Adipose tissue (tissue), 3 donors: ENCODE measurements around the gene ACSL5. TPM values are rescaled to one million over a fixed set of nuclear protein-coding genes. Genes with fewer than 3 reads are reported as not detected.
"Not testable (repeated sequence)": the region's sequence is repeated elsewhere in the genome, so short reads cannot be mapped to it uniquely, and the experiment has no call there.

Source experiments
- H3K27ac ChIP-seq: one replicate; pipeline ENCODE4 v1.5.1; 2013; ENCODE audit warnings: low read depth, low read length
- WGBS, 3 donors: extraction: QIAGEN DNeasy Blood & Tissue Kit; methylation state at CpG; one replicate each; pipeline ENCODE4 v1.1.7; 2013; 5-methylcytosine and 5-hydroxymethylcytosine counted together
- polyA plus RNA-seq, 3 donors: library from polyadenylated mRNA; stranded (reverse); fragments of 200-250 nt; gene quantifications; one replicate each; pipeline ENCODE4 v1.2.3, GENCODE V29; 2013
- donor health status: healthy with polysubstance abuse.
- donor health status: Bipolar disorder and iron deficiency.
- donor health status: healthy.

Gene ACSL5
- polyA plus RNA-seq, 3 donors, result 9.2 to 36.5 (median 15.0) TPM

GRCh38 chr10:112369495-112370423 is 4.2 kb upstream of the ACSL5 start:
- H3K27ac ChIP-seq, result no peak overlapping the region
- WGBS, 3 donors, result 91 to 94% (median 93%) methylated on average over 30 to 40 of the region's 40 CpGs

- WGBS, 3 donors, result 92 to 94% (median 93%) methylated on average over 13 to 15 of the region's 15 CpGs
- no peak overlapping the region for H3K27ac ChIP-seq
Observed at GRCh38 chr10:112370424-112370819, 3.5 kb upstream of the ACSL5 start.

- not testable (repeated sequence) for H3K27ac ChIP-seq
- WGBS, 3 donors, result 90 to 97% (median 95%) methylated on average over 13 of the region's 13 CpGs
Observed at GRCh38 chr10:112371326-112371725, 2.6 kb upstream of the ACSL5 start.

GRCh38 chr10:112372182-112372810 is 1.6 kb upstream of the ACSL5 start:
- H3K27ac ChIP-seq, result not testable (repeated sequence)
- 84 to 94% (median 93%) methylated on average over 11 of the region's 11 CpGs for WGBS, 3 donors

- WGBS, 3 donors, result 40 to 67% (median 40%) methylated on average over 8 of the region's 8 CpGs
- H3K27ac ChIP-seq, result no peak overlapping the region
Observed at GRCh38 chr10:112374724-112375541, 1.0 kb downstream of the ACSL5 start.

DNA sequence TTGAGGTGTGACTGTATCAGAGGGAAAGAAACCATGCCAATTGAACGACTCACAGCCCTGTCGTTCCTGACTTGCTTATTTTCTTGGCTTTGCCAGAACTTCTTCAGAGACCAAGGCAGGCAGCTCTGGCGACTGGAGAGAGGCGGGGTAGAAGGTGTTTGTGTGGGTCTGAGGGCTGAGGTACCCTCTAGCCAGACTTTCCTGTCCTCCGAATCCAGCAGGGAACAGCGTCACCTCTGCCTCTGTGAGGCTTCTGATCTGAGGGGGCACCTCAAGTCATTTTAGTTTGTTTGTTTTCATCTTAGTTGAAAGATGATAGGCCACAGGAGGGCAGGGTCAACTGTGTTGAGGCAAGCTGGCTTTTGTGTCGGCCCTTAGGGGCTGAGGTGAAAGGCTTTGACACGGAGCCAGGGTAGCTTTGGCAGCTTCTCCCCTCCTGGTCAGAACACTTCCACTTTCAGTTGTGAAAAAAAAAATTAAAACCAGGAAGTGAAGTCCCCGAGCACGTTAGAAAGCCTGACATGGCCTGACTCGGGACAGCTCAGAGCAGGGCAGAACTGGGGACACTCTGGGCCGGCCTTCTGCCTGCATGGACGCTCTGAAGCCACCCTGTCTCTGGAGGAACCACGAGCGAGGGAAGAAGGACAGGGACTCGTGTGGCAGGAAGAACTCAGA is 1.9 kb downstream of the ACSL5 start:
- peak overlapping the region; percentile 70 for H3K27ac ChIP-seq

DNA sequence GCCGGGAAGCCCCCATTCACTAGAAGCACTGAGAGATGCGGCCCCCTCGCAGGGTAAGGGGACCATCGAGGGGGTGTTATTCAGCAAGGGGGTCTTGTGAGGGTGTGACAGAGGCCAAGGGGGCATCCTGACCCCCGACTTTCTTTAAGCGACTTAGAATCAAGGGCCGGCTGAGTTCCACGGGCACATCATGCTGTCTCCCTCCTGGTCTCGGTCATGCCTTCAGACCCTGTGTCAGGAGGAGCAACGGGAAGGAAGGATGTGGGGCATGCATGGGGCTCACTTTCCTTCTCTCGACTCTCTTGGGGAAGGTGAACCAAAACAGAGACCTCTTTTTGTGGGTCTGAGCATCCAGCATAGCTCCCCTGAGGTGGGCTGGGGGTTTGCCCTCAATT is 2.5 kb downstream of the ACSL5 start:
- peak overlapping the region; percentile 70 for H3K27ac ChIP-seq
- WGBS, 3 donors, result 33 to 59% (median 37%) methylated on average over 11 of the region's 11 CpGs

More for the DNA sequence above, 1.9 kb downstream of the ACSL5 start:
- WGBS, 3 donors, result 7 to 41% (median 7%) methylated on average over 13 to 16 of the region's 16 CpGs

DNA sequence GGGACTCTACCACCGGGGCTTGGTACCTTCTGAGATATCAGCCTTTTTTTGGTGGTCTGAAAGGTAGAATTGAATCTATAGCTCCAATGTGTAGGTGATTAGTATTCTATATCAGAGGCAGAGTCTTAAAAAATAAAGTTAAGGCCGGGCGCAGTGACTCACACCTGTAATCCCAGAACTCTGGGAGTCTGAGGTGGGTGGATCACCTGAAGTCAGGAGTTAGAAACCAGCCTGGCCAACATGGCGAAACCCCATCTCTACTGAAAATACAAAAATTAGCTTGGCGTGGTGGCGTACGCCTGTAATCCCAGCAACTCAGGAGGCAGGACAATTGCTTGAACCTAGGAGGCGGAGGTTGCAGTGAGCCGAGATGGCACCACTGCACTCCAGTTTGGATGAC is 3.2 kb downstream of the ACSL5 start:
- 94 to 98% (median 97%) methylated on average over 9 of the region's 9 CpGs for WGBS, 3 donors
- H3K27ac ChIP-seq, result not testable (repeated sequence)

- 86 to 91% (median 86%) methylated on average over 8 of the region's 8 CpGs for WGBS, 3 donors
- no peak overlapping the region for H3K27ac ChIP-seq
Observed at GRCh38 chr10:112379635-112380296, 5.8 kb downstream of the ACSL5 start.

- 49 to 76% (median 73%) methylated on average over 9 of the region's 9 CpGs for WGBS, 3 donors
- H3K27ac ChIP-seq, result no peak overlapping the region
Observed at GRCh38 chr10:112382515-112383235, 8.8 kb downstream of the ACSL5 start.

- WGBS, 3 donors, result 44 to 53% (median 46%) methylated on average over 3 of the region's 3 CpGs
- H3K27ac ChIP-seq, result no peak overlapping the region
Observed at GRCh38 chr10:112383325-112383724, 9.4 kb downstream of the ACSL5 start.

- H3K27ac ChIP-seq, result no peak overlapping the region
- WGBS, 3 donors, result 80 to 84% (median 83%) methylated on average over 2 of the region's 2 CpGs
Observed at GRCh38 chr10:112384141-112384540, 10.2 kb downstream of the ACSL5 start.

DNA sequence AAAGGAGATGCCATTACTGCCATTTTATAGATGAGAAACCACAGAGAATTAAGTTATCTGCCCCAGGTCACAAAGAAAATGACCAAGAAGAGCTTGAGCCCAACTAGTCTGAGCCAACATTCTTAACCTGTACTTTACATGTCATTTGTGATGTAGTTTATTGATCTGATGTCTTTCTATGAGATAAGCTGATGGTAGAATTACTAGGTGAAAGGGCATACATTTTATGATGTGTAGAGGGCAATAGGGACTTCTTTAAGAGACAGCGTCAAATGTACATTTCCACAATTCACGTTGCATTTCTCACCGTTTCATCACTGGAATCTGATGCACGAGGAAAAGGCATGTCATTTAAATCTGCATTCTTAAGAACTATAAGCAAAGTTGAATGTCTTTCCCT is 11.3 kb downstream of the ACSL5 start:
- WGBS, 3 donors, result 49 to 86% (median 80%) methylated on average over 4 of the region's 4 CpGs
- H3K27ac ChIP-seq, result no peak overlapping the region

- WGBS, 3 donors, result 82 to 88% (median 84%) methylated on average over 7 of the region's 7 CpGs
- not testable (repeated sequence) for H3K27ac ChIP-seq
Observed at GRCh38 chr10:112388056-112388455, 14.1 kb downstream of the ACSL5 start.

GRCh38 chr10:112388548-112388947 is 14.6 kb downstream of the ACSL5 start:
- 55 to 96% (median 86%) methylated on average over 2 of the region's 2 CpGs for WGBS, 3 donors

GRCh38 chr10:112389271-112389822 is 15.4 kb downstream of the ACSL5 start:
- H3K27ac ChIP-seq, result no peak overlapping the region
- WGBS, 3 donors, result 33 to 57% (median 36%) methylated on average over 6 of the region's 6 CpGs

More at GRCh38 chr10:112388548-112388947, 14.6 kb downstream of the ACSL5 start:
- H3K27ac ChIP-seq, result no peak overlapping the region
